MCF 10A (cell line): ENCODE results near the gene BCAT1. TPM values are rescaled to one million over a fixed set of nuclear protein-coding genes. Genes with fewer than 3 reads are reported as not detected.

Experiments
- BruUV-seq: library from RNA; stranded (reverse); fragments of 400-500 nt; replicated peaks from 2 replicates; lab custom pipeline; 2021; lab: Mats Ljungman, UMichigan
- CTCF ChIA-PET: fragments of 300-600 bp; sonication (Branson Sonifier 250); formaldehyde crosslinking; extraction: SDS; loops from one replicate; lab custom pipeline; 2021; ENCODE audit warnings: antibody characterized with exemption, inconsistent platforms; lab: Yijun Ruan, JAX
- POLR2A ChIA-PET: fragments of 300-600, 350-650 bp; sonication (Branson Sonifier 250); formaldehyde crosslinking; extraction: SDS; loops from one replicate; lab custom pipeline; 2020; ENCODE audit warnings: antibody characterized with exemption, inconsistent platforms; lab: Yijun Ruan, JAX
- DNase-seq: peaks from one replicate; pipeline ENCODE4 v3.0.0-alpha.2; 2018; ENCODE audit not compliant: unreplicated experiment
- H3K27ac Mint-ChIP-seq: one replicate; pipeline ENCODE4 v1.8.0; 2022; ENCODE audit warnings: mild to moderate bottlenecking, low read depth, mixed read lengths; ENCODE audit not compliant: unreplicated experiment
- H3K27me3 Mint-ChIP-seq: one replicate; pipeline ENCODE4 v1.8.0; 2022; ENCODE audit warnings: mixed read lengths; ENCODE audit not compliant: insufficient read depth, unreplicated experiment
- H3K36me3 Mint-ChIP-seq: one replicate; pipeline ENCODE4 v1.8.0; 2022; ENCODE audit warnings: mild to moderate bottlenecking, moderate library complexity, mixed read lengths; ENCODE audit not compliant: insufficient read depth, unreplicated experiment
- H3K4me1 Mint-ChIP-seq: one replicate; pipeline ENCODE4 v1.8.0; 2022; ENCODE audit warnings: mixed read lengths; ENCODE audit not compliant: insufficient read depth, unreplicated experiment
- H3K4me3 Mint-ChIP-seq: one replicate; pipeline ENCODE4 v1.8.0; 2022; ENCODE audit warnings: mild to moderate bottlenecking, moderate library complexity, mixed read lengths; ENCODE audit not compliant: unreplicated experiment
- H3K9me3 Mint-ChIP-seq: one replicate; pipeline ENCODE4 v1.8.0; 2022; ENCODE audit warnings: mixed read lengths; ENCODE audit not compliant: unreplicated experiment
- CTCF ChIP-seq: fragments of 200-600 bp; IDR thresholded peaks from one replicate; pipeline ENCODE4 v1.8.0; 2022; ENCODE audit warnings: antibody characterized with exemption, mild to moderate bottlenecking; ENCODE audit not compliant: unreplicated experiment
- intact Hi-C: fragments of 100-400 bp; cut with micrococcal nuclease; formaldehyde crosslinking; loops from 2 replicates; pipeline ENCODE4 v1.14.1; 2022
- total RNA-seq: library from RNA; stranded (reverse); gene quantifications from 2 replicates; pipeline ENCODE4 v1.2.3, GENCODE V29; 2022

The BCAT1 gene
- total RNA-seq, 1 experiment from 2014 or later, result 0.12 TPM

GRCh38 chr12:24909667-24910066, 39.2 kb downstream of the BCAT1 start:
- no peak for TF ChIP-seq CTCF
- Mint-ChIP-seq H3K36me3 (no peaks in the 10 kb centered on the region), H3K27me3 (no peaks in the 10 kb centered on the region), H3K9me3 (no peaks in the 10 kb centered on the region), H3K27ac (peak overlapping the region; percentile 46), H3K4me3 (no peak overlapping the region), H3K4me1 (peaks cover 6% of the 10 kb centered on the region)
- intact Hi-C loops, result no loop called here
- peak; percentile 46 for DNase-seq
- BruUV-seq, result no TSS peak
- CTCF ChIA-PET, result no interaction called here
- POLR2A ChIA-PET, result interaction anchor here (0.8 to 1.0 kb wide), 4 partner anchors 9 to 32 kb away, joined by 3 to 6 read pairs (median 4); no protein-coding TSS in a partner anchor

GRCh38 chr12:24907464-24907863, 41.4 kb downstream of the BCAT1 start:
- no peak for TF ChIP-seq CTCF

GRCh38 chr12:24906141-24906540, 42.8 kb downstream of the BCAT1 start:
- BruUV-seq, result no TSS peak
- no peak for TF ChIP-seq CTCF
- intact Hi-C loops, result no loop called here
- no peaks in the 10 kb centered on the region for H3K27me3 Mint-ChIP-seq
- peaks cover 8% of the 10 kb centered on the region for H3K4me1 Mint-ChIP-seq
- no peak overlapping the region for H3K4me3 Mint-ChIP-seq
- no peaks in the 10 kb centered on the region for H3K36me3 Mint-ChIP-seq
- DNase-seq, result no peak
- ChIA-PET CTCF (interaction anchor here (0.6 kb wide), 1 partner anchor 1052 kb away, joined by 3 read pairs; no protein-coding TSS in a partner anchor), POLR2A (interaction anchor here (0.6 kb wide), 1 partner anchor 9 kb away, joined by 3 read pairs; no protein-coding TSS in a partner anchor)
- no peaks in the 10 kb centered on the region for H3K9me3 Mint-ChIP-seq
- no peak overlapping the region for H3K27ac Mint-ChIP-seq

More at GRCh38 chr12:24907464-24907863, 41.4 kb downstream of the BCAT1 start:
- intact Hi-C loops, result no loop called here
- CTCF ChIA-PET, result interaction anchor here (0.6 kb wide), 1 partner anchor 13 kb away, joined by 4 read pairs; no protein-coding TSS in a partner anchor
- H3K27ac Mint-ChIP-seq, result no peak overlapping the region
- BruUV-seq, result no TSS peak
- no peaks in the 10 kb centered on the region for H3K9me3 Mint-ChIP-seq
- H3K36me3 Mint-ChIP-seq, result no peaks in the 10 kb centered on the region
- H3K27me3 Mint-ChIP-seq, result no peaks in the 10 kb centered on the region
- DNase-seq, result no peak
- H3K4me3 Mint-ChIP-seq, result no peak overlapping the region
- POLR2A ChIA-PET, result no interaction called here
- H3K4me1 Mint-ChIP-seq, result peaks cover 6% of the 10 kb centered on the region

GRCh38 chr12:24905431-24905830, 43.5 kb downstream of the BCAT1 start:
- BruUV-seq, result no TSS peak
- Mint-ChIP-seq H3K27ac (no peak overlapping the region), H3K4me1 (peaks cover 12% of the 10 kb centered on the region), H3K36me3 (no peaks in the 10 kb centered on the region), H3K4me3 (no peak overlapping the region), H3K27me3 (no peaks in the 10 kb centered on the region), H3K9me3 (no peaks in the 10 kb centered on the region)
- CTCF ChIA-PET, result interaction anchor here (0.6 kb wide), 1 partner anchor 1053 kb away, joined by 3 read pairs; no protein-coding TSS in a partner anchor
- intact Hi-C loops, result no loop called here
- TF ChIP-seq CTCF, result no peak
- DNase-seq, result no peak
- POLR2A ChIA-PET, result no interaction called here
